HCT116 (cell line): ENCODE data around the gene C16orf90. TPM values are rescaled to one million over a fixed set of nuclear protein-coding genes. Genes with fewer than 3 reads are reported as not detected.

Experiments used
- ATAC-seq: fragments of 200-7000 bp; cut with Tn5 transposase; 2 replicates; pipeline ENCODE4 v1.9.1; 2020; ENCODE audit warnings: mild to moderate bottlenecking, moderate library complexity
- BruUV-seq: library from RNA; stranded (reverse); fragments of 400-500 nt; replicated peaks from 2 replicates; lab custom pipeline; 2021; lab: Mats Ljungman, UMichigan
- CTCF ChIA-PET: fragments of 300-600 bp; sonication (Branson Sonifier 250); formaldehyde crosslinking; loops from one replicate; lab custom pipeline; 2021; ENCODE audit warnings: antibody characterized with exemption; lab: Charles Lee
- POLR2A ChIA-PET: fragments of 300-600, 350-600 bp; sonication (Branson Sonifier 250); formaldehyde crosslinking; loops from one replicate; lab custom pipeline; 2021; ENCODE audit warnings: antibody characterized with exemption; lab: Charles Lee
- RAD21 ChIA-PET, 2 experiments: fragments of 300-600 bp; sonication (Branson Sonifier 250); formaldehyde crosslinking; loops; one replicate each; lab custom pipeline; 2023; ENCODE audit warnings: low total read pairs in 2 of 2; ENCODE audit not compliant: uncharacterized antibody in 2 of 2, unreplicated experiment in 2 of 2, low non-redundant PET in 1 of 2; lab: Charles Lee
- DNase-seq: peaks from one replicate; pipeline ENCODE4 v3.0.0-alpha.2; 2010; ENCODE audit warnings: low read depth, low spot score
- H2AFZ ChIP-seq: fragments of 200-600 bp; shearing (Covaris generic), sonication (generic); 2 replicates; pipeline ENCODE4 v1.6.1; 2017; ENCODE audit warnings: low read depth, mixed run types, mixed read lengths, antibody characterized with exemption, low read length; ENCODE audit not compliant: poor library complexity, severe bottlenecking
- H3K27ac ChIP-seq: 2 replicates; pipeline ENCODE4 v1.5.1; 2012; ENCODE audit warnings: low read depth, low read length
- H3K27me3 ChIP-seq: fragments of 200-600 bp; sonication (generic); 2 replicates; pipeline ENCODE4 v1.6.1; 2016; ENCODE audit warnings: mixed run types, low read length, mixed read lengths; ENCODE audit not compliant: insufficient read depth
- H3K36me3 ChIP-seq, 2 experiments: fragments of 200-500 bp in 1 of 2; fragments of 200-600 bp in 1 of 2; sonication (Bioruptor generic) in 1 of 2; sonication (generic) in 1 of 2; 2 replicates each; pipeline versions ENCODE4 v1.5.1 to v1.6.1; 2014 to 2016; ENCODE audit warnings: low read length in 2 of 2, inconsistent platforms in 1 of 2, mixed read lengths in 1 of 2, mixed run types in 1 of 2; ENCODE audit not compliant: insufficient read depth in 2 of 2, control insufficient read depth in 1 of 2
- H3K4me1 ChIP-seq, 2 experiments: fragments of 200-600 bp in 1 of 2; sonication (generic) in 1 of 2; 2 replicates each; pipeline versions ENCODE4 v1.5.1 to v1.6.1; 2012 to 2017; ENCODE audit warnings: low read length in 2 of 2, inconsistent platforms in 1 of 2, mild to moderate bottlenecking in 1 of 2, mixed read lengths in 1 of 2, mixed run types in 1 of 2, moderate library complexity in 1 of 2; ENCODE audit not compliant: insufficient read depth in 2 of 2, control insufficient read depth in 1 of 2
- H3K4me2 ChIP-seq: fragments of 200-600 bp; sonication (generic); 2 replicates; pipeline ENCODE4 v1.6.1; 2017; ENCODE audit warnings: mixed run types, low read length, mixed read lengths
- H3K4me3 ChIP-seq, 2 experiments: fragments of 200-600 bp in 1 of 2; sonication (generic) in 1 of 2; replicated peaks in 1 of 2; 2 replicates each; pipeline ENCODE4 v1.5.1; 2011 to 2016; ENCODE audit warnings: low read length in 2 of 2, control low read depth in 1 of 2, low read depth in 1 of 2, mild to moderate bottlenecking in 1 of 2, mixed read lengths in 1 of 2, mixed run types in 1 of 2
- H3K79me2 ChIP-seq: fragments of 200-600 bp; sonication (generic); 2 replicates; pipeline ENCODE4 v1.6.1; 2017; ENCODE audit warnings: mild to moderate bottlenecking, mixed run types, low read length, moderate library complexity, mixed read lengths; ENCODE audit not compliant: insufficient read depth
- H3K9ac ChIP-seq: fragments of 200-600 bp; sonication (generic); 2 replicates; pipeline ENCODE4 v1.6.1; 2016; ENCODE audit warnings: low read length, mixed read lengths
- H3K9me2 ChIP-seq: fragments of 200-600 bp; sonication (generic), shearing (Covaris generic); 2 replicates; pipeline ENCODE4 v1.6.1; 2017; ENCODE audit warnings: mixed run types, mild to moderate bottlenecking, moderate library complexity; ENCODE audit not compliant: insufficient read depth
- H3K9me3 ChIP-seq, 2 experiments: fragments of 200-500 bp in 1 of 2; fragments of 200-600 bp in 1 of 2; sonication (Bioruptor generic) in 1 of 2; sonication (generic) in 1 of 2; 2 replicates each; pipeline ENCODE4 v1.6.1; 2014 to 2017; ENCODE audit warnings: low read length in 2 of 2, mixed read lengths in 2 of 2, inconsistent platforms in 1 of 2, low read depth in 1 of 2, mild to moderate bottlenecking in 1 of 2, mixed run types in 1 of 2, moderate library complexity in 1 of 2; ENCODE audit not compliant: control insufficient read depth in 1 of 2, insufficient read depth in 1 of 2
- H4K20me1 ChIP-seq: fragments of 200-600 bp; sonication (generic), shearing (Covaris generic); 2 replicates; pipeline ENCODE4 v1.6.1; 2017; ENCODE audit warnings: mixed run types, mild to moderate bottlenecking, moderate library complexity; ENCODE audit not compliant: insufficient read depth
- EZH2phosphoT487 ChIP-seq: fragments of 200-600 bp; IDR thresholded peaks from 2 replicates; pipeline ENCODE4 v1.6.1; 2018; ENCODE audit warnings: antibody characterized with exemption, borderline replicate concordance
- FOSL1 ChIP-seq: IDR thresholded peaks from 2 replicates; pipeline ENCODE4 v1.6.1; 2012; ENCODE audit warnings: low read depth
- RAD21 ChIP-seq: IDR thresholded peaks from 2 replicates; pipeline ENCODE4 v1.6.1; 2012; ENCODE audit warnings: low read depth, mild to moderate bottlenecking
- SIN3A ChIP-seq: IDR thresholded peaks from 2 replicates; pipeline ENCODE4 v1.6.1; 2012; ENCODE audit warnings: low read depth
- SP1 ChIP-seq: IDR thresholded peaks from 2 replicates; pipeline ENCODE4 v1.6.1; 2012; ENCODE audit warnings: low read depth
- ZNF274 ChIP-seq: fragments of 200-500 bp; sonication (Bioruptor generic); IDR thresholded peaks from 2 replicates; pipeline ENCODE4 v1.6.1; 2014; ENCODE audit warnings: mild to moderate bottlenecking, low read depth, low read length, inconsistent platforms
- intact Hi-C: fragments of 100-400 bp; cut with micrococcal nuclease; formaldehyde crosslinking; loops from 2 replicates; pipeline ENCODE4 v1.10.0; 2022
- total RNA-seq: library from RNA; stranded (reverse); gene quantifications from one replicate; pipeline ENCODE4 v1.2.1, GENCODE V29; 2021; ENCODE audit not compliant: unreplicated experiment
- TF ChIP-seq, protein P1 (sequence below), 3 experiments: fragments of 200-600 bp in 1 of 3; sonication (generic) in 1 of 3; IDR thresholded peaks in 2 of 3; conservative IDR thresholded peaks in 1 of 3; 2 replicates each; pipeline ENCODE4 v1.5.1; 2012 to 2017; ENCODE audit warnings: low read depth in 2 of 3, low read length in 2 of 3, antibody characterized with exemption in 1 of 3, borderline replicate concordance in 1 of 3, control low read depth in 1 of 3, mild to moderate bottlenecking in 1 of 3, mixed read lengths in 1 of 3, mixed run types in 1 of 3, moderate library complexity in 1 of 3; ENCODE audit not compliant: insufficient read depth in 1 of 3
- TF ChIP-seq, protein P2 (sequence below): IDR thresholded peaks from 2 replicates; pipeline ENCODE4 v1.6.1; 2012; ENCODE audit warnings: low read depth
- TF ChIP-seq, protein P3 (sequence below): IDR thresholded peaks from 2 replicates; pipeline ENCODE4 v1.6.1; 2012

Gene C16orf90
- total RNA-seq, 1 experiment from 2014 or later: not detected

DNA sequence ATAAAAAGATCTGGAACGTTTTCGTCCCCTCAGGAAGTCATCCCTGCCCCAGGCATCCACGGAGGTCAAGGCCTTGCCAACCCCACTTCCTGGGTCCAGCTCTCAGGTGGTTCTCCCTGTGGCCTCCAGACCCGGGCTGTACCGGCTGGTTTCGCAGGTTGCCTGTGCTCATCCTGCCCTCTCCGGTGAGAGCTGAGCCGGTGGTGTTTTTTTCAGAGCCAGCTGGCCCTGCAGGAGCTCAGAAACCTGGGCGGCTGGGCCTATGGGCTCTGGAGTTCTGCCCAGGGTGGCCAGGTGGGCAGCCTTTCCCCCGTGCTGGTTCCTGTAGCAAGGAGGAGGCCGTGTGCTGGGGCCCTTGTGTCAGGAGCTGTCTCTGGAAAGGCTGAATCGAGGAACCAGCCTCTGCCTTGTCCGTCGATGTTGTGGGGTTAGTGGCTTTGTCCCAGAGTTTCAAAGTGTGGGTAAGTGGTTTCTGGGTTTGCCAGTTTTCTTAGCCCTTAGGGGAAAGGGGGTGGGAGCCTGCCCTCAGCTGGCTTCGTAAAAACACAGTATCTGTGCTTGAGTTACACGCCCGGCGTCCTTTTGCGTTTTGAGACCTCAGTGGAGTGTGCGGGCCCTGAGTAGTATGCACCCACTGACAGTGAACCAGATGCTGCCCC is 23.6 kb downstream of the C16orf90 start:
- Histone ChIP-seq H3K9ac (no peak overlapping the region), H3K79me2 (peaks cover 98% of the 10 kb centered on the region), H3K27me3 (no peaks in the 10 kb centered on the region), H3K4me2 (no peak overlapping the region), H3K9me2 (no peaks in the 10 kb centered on the region), H3K27ac (no peak overlapping the region), H3K4me3 (no peak overlapping the region), H3K4me1 (no peaks in the 10 kb centered on the region), H2AFZ (no peak overlapping the region), H3K36me3 (peaks cover 0 to 8% of the 10 kb centered on the region in 2 experiments; a peak in 2 of 4 replicates), H3K9me3 (no peaks in the 10 kb centered on the region), H4K20me1 (no peaks in the 10 kb centered on the region)
- intact Hi-C loops: no loop called here
- TF ChIP-seq, protein P1, sequence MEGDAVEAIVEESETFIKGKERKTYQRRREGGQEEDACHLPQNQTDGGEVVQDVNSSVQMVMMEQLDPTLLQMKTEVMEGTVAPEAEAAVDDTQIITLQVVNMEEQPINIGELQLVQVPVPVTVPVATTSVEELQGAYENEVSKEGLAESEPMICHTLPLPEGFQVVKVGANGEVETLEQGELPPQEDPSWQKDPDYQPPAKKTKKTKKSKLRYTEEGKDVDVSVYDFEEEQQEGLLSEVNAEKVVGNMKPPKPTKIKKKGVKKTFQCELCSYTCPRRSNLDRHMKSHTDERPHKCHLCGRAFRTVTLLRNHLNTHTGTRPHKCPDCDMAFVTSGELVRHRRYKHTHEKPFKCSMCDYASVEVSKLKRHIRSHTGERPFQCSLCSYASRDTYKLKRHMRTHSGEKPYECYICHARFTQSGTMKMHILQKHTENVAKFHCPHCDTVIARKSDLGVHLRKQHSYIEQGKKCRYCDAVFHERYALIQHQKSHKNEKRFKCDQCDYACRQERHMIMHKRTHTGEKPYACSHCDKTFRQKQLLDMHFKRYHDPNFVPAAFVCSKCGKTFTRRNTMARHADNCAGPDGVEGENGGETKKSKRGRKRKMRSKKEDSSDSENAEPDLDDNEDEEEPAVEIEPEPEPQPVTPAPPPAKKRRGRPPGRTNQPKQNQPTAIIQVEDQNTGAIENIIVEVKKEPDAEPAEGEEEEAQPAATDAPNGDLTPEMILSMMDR (IDR thresholded peaks at IDR 0.05 in 2 of 3, conservative IDR thresholded peaks at IDR 0.05 in 1 of 3; ENCODE audit: borderline replicate concordance in 1 of 3, insufficient read depth in 1 of 3, low read depth in 2 of 3, low read length in 2 of 3): no peak
- TF ChIP-seq, protein P2, sequence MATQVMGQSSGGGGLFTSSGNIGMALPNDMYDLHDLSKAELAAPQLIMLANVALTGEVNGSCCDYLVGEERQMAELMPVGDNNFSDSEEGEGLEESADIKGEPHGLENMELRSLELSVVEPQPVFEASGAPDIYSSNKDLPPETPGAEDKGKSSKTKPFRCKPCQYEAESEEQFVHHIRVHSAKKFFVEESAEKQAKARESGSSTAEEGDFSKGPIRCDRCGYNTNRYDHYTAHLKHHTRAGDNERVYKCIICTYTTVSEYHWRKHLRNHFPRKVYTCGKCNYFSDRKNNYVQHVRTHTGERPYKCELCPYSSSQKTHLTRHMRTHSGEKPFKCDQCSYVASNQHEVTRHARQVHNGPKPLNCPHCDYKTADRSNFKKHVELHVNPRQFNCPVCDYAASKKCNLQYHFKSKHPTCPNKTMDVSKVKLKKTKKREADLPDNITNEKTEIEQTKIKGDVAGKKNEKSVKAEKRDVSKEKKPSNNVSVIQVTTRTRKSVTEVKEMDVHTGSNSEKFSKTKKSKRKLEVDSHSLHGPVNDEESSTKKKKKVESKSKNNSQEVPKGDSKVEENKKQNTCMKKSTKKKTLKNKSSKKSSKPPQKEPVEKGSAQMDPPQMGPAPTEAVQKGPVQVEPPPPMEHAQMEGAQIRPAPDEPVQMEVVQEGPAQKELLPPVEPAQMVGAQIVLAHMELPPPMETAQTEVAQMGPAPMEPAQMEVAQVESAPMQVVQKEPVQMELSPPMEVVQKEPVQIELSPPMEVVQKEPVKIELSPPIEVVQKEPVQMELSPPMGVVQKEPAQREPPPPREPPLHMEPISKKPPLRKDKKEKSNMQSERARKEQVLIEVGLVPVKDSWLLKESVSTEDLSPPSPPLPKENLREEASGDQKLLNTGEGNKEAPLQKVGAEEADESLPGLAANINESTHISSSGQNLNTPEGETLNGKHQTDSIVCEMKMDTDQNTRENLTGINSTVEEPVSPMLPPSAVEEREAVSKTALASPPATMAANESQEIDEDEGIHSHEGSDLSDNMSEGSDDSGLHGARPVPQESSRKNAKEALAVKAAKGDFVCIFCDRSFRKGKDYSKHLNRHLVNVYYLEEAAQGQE: no peak
- TF ChIP-seq SIN3A: no peak
- TF ChIP-seq, protein P3, sequence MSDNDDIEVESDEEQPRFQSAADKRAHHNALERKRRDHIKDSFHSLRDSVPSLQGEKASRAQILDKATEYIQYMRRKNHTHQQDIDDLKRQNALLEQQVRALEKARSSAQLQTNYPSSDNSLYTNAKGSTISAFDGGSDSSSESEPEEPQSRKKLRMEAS: no peak
- TF ChIP-seq ZNF274: no peak
- no peak for TF ChIP-seq FOSL1
- no peak for TF ChIP-seq RAD21
- no peak for TF ChIP-seq EZH2phosphoT487
- no peak for TF ChIP-seq SP1
- DNase-seq (no peak), ATAC-seq (no peak)
- ChIA-PET CTCF (no interaction called here), RAD21 (no interaction called here), POLR2A (no interaction called here)
- BruUV-seq: no TSS peak
